ENCODE results near the gene MRNIP.
A peak's percentile ranks its signal among the peaks of the same experiment; 100 is the strongest.

Gene MRNIP

DNA sequence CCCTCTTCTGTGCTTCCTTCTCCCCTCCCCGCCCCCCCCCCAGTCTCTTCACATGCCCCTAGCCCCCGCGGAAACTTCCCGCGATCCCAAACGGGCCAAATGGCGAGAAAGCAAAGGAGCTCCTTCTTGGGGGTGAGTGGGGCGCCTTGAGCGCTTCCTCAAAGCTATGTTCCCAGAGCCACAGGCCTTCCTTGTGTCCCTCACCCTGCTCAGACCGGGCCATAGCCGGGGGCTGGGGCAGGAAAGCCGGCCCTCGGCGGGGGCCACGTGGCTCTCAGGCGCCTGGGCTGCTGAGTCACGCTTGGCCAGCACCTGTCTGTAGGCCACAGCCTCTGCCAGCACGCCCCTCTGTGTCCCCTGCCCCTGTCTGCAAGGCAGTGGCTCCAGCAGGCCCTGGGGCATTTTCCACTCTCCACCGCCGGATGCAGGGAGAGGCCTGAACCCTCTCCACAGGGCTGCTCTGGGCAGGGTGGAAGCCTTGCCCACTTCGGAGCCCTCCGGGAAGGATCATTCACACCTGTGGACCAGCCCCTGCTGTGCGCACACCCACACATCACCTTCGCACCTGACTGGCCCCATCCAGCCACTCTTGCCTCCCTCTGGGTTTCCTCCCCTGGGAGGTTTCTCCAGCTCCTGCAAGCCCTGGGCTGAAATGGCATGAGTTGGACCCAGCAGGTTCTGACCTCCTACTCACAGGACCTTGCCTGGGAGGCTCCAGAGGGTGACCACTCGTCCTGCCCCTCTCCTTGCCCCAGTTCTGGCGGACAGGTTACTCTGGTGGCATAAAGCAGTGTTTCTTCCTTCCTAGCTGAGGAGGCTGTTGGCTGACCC is 39.1 kb downstream of the MRNIP start:
- Histone ChIP-seq H3K79me2 (ENCODE audit: control insufficient read depth, low read length) (peaks cover 27% of the 10 kb centered on the region), H3K4me1 (ENCODE audit: control insufficient read depth, low read length) (peaks cover 37% of the 10 kb centered on the region), H4K20me1 (ENCODE audit: control insufficient read depth, insufficient read depth, low read depth, low read length) (peaks cover 12% of the 10 kb centered on the region; the same call in 1 of the 2 replicates), H3K4me2 (ENCODE audit: low read length) (peak overlapping the region; percentile 98), H3K9me2 (replicated peaks; ENCODE audit: control insufficient read depth, low read length) (no peaks in the 10 kb centered on the region), H3K9me3 (ENCODE audit: control insufficient read depth, insufficient read depth, low read length) (no peaks in the 10 kb centered on the region), H3K27ac (ENCODE audit: low read depth, low read length) (peak overlapping the region; percentile 17), H3K36me3 (ENCODE audit: control insufficient read depth, low read length) (peaks cover 23% of the 10 kb centered on the region), H3K27me3 (ENCODE audit: control insufficient read depth, low read length) (no peaks in the 10 kb centered on the region), H3K4me3 (ENCODE audit: low read length) (peak overlapping the region; percentile 75), H3F3A (ENCODE audit: control insufficient read depth, insufficient read depth) (peaks cover 8% of the 10 kb centered on the region; the same call in 1 of the 2 replicates)
- TF ChIP-seq, protein P1, sequence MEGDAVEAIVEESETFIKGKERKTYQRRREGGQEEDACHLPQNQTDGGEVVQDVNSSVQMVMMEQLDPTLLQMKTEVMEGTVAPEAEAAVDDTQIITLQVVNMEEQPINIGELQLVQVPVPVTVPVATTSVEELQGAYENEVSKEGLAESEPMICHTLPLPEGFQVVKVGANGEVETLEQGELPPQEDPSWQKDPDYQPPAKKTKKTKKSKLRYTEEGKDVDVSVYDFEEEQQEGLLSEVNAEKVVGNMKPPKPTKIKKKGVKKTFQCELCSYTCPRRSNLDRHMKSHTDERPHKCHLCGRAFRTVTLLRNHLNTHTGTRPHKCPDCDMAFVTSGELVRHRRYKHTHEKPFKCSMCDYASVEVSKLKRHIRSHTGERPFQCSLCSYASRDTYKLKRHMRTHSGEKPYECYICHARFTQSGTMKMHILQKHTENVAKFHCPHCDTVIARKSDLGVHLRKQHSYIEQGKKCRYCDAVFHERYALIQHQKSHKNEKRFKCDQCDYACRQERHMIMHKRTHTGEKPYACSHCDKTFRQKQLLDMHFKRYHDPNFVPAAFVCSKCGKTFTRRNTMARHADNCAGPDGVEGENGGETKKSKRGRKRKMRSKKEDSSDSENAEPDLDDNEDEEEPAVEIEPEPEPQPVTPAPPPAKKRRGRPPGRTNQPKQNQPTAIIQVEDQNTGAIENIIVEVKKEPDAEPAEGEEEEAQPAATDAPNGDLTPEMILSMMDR (IDR thresholded peaks at IDR 0.05; ENCODE audit: low read depth, low read length, poor library complexity, severe bottlenecking) = no peak
- TF ChIP-seq EZH2phosphoT487 (IDR thresholded peaks at IDR 0.05; ENCODE audit: borderline replicate concordance, low read length) = no peak

DNA sequence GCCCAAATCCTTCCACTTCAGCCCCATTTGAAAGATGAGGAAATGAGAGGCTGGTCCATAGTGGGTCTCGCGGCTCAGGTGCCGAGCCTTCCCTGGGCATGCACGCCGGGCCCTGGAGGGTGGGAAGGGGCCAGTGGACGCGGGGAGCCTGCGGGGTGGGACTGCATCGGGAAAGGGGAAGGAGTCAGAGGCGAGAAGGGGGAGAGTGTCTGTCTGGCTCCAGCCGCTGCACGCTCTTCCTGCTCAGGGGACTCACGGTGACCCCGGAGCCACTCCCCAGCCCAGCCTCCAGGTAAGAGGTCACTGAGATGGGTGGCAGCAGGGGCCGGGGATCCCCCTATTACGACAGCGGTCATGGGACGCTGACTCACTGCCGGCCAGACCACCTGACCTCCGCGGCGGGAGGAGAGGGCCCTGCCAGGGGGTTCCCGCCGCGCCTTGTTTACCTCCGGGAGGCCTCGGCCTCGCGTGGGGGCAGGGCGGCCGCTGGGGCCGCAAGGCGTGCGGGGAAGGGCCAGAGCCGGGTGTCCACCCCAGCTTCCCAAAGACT is 39.8 kb downstream of the MRNIP start:
- Histone ChIP-seq H3K27ac (ENCODE audit: low read depth, low read length) (peak overlapping the region; percentile 17; the same call in 1 of the 2 replicates), H3K4me1 (ENCODE audit: control insufficient read depth, low read length) (peaks cover 37% of the 10 kb centered on the region), H3K36me3 (ENCODE audit: control insufficient read depth, low read length) (peaks cover 16% of the 10 kb centered on the region; the same call in 1 of the 2 replicates), H3K4me3 (ENCODE audit: low read length) (peak overlapping the region; percentile 75), H4K20me1 (ENCODE audit: control insufficient read depth, insufficient read depth, low read depth, low read length) (peaks cover 12% of the 10 kb centered on the region; the same call in 1 of the 2 replicates), H3K9me2 (replicated peaks; ENCODE audit: control insufficient read depth, low read length) (no peaks in the 10 kb centered on the region), H3F3A (ENCODE audit: control insufficient read depth, insufficient read depth) (peaks cover 8% of the 10 kb centered on the region; the same call in 1 of the 2 replicates), H3K79me2 (ENCODE audit: control insufficient read depth, low read length) (peaks cover 27% of the 10 kb centered on the region), H3K9me3 (ENCODE audit: control insufficient read depth, insufficient read depth, low read length) (no peaks in the 10 kb centered on the region), H3K27me3 (ENCODE audit: control insufficient read depth, low read length) (no peaks in the 10 kb centered on the region), H3K4me2 (ENCODE audit: low read length) (peak overlapping the region; percentile 98)
- TF ChIP-seq, protein P1 (IDR thresholded peaks at IDR 0.05; ENCODE audit: low read depth, low read length, poor library complexity, severe bottlenecking) = no peak
- no peak for TF ChIP-seq EZH2phosphoT487 (IDR thresholded peaks at IDR 0.05; ENCODE audit: borderline replicate concordance, low read length)

DNA sequence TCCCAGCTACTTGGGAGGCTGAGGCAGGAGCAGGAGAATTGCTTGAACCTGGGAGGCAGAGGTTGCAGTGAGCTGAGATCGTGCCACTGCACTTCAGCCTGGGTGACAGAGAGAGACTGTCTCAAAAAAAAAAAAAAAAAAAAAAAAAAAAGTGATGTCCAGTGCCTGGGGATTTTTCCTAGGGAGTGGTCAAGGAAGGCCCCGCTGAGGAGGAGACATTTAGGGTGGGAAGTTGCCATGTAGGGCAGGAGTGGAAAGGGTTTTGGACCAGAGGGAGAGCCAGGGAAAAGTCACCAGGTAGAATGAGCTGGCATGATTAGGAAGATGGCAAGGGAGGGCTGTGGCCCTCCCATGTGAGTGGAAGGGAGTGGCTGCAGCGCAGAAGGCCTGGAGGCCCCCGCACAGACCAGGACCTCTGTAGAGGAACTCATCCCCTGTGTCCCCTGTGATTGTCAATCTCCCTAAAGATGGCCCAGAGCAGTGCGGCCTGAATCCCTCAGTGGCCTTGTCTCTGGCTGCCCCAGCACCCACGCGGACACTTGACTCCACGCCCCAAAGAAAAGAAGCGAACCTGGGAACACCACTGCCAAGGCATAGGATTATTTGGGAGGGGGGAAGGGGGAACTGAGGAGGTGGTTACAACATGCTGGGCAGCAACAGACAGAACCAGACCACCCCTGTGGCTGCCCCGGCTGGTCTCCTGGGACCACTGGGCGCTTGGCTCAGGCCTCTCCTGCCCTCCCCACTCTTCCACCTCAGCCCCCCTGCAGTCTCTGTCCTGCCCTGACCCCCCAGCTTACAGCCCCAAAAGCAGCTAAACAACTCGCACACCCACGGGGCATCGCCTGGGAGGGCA is 40.5 kb downstream of the MRNIP start:
- Histone ChIP-seq H3K4me2 (ENCODE audit: low read length) (peak overlapping the region; percentile 98), H3K4me1 (ENCODE audit: control insufficient read depth, low read length) (peaks cover 37% of the 10 kb centered on the region), H3K9me2 (replicated peaks; ENCODE audit: control insufficient read depth, low read length) (no peaks in the 10 kb centered on the region), H4K20me1 (ENCODE audit: control insufficient read depth, insufficient read depth, low read depth, low read length) (peaks cover 12% of the 10 kb centered on the region; the same call in 1 of the 2 replicates), H3K36me3 (ENCODE audit: control insufficient read depth, low read length) (peaks cover 11% of the 10 kb centered on the region; the same call in 1 of the 2 replicates), H3F3A (ENCODE audit: control insufficient read depth, insufficient read depth) (peaks cover 8% of the 10 kb centered on the region; the same call in 1 of the 2 replicates), H3K27me3 (ENCODE audit: control insufficient read depth, low read length) (no peaks in the 10 kb centered on the region), H3K27ac (ENCODE audit: low read depth, low read length) (no peak overlapping the region), H3K9me3 (ENCODE audit: control insufficient read depth, insufficient read depth, low read length) (no peaks in the 10 kb centered on the region), H3K79me2 (ENCODE audit: control insufficient read depth, low read length) (peaks cover 27% of the 10 kb centered on the region), H3K4me3 (ENCODE audit: low read length) (peak overlapping the region; percentile 75)
- TF ChIP-seq EZH2phosphoT487 (IDR thresholded peaks at IDR 0.05; ENCODE audit: borderline replicate concordance, low read length) = no peak
- TF ChIP-seq, protein P1 (IDR thresholded peaks at IDR 0.05; ENCODE audit: low read depth, low read length, poor library complexity, severe bottlenecking) = no peak
